KMS-11 (cell line): Measurements from ENCODE around the gene MED15.
"Not testable (repeated sequence)": the region's sequence is repeated elsewhere in the genome, so short reads cannot be mapped to it uniquely, and the experiment has no call there.

Experiments
- H2AFZ ChIP-seq: fragments of 200-600 bp; sonication (generic); 2 replicates; pipeline ENCODE4 v1.6.1; 2016; ENCODE audit warnings: antibody characterized with exemption, mixed run types, low read depth
- H3K27ac ChIP-seq: fragments of 200-600 bp; sonication (generic); 2 replicates; pipeline ENCODE4 v1.6.1; 2016; ENCODE audit warnings: mild to moderate bottlenecking, mixed run types
- H3K27me3 ChIP-seq: fragments of 200-600 bp; sonication (generic); 2 replicates; pipeline ENCODE4 v1.6.1; 2017; ENCODE audit warnings: mild to moderate bottlenecking, low read depth, mixed run types, moderate library complexity; ENCODE audit not compliant: insufficient read depth
- H3K36me3 ChIP-seq: fragments of 200-600 bp; sonication (generic); 2 replicates; pipeline ENCODE4 v1.6.1; 2017; ENCODE audit warnings: mild to moderate bottlenecking, mixed run types; ENCODE audit not compliant: insufficient read depth
- H3K4me1 ChIP-seq: fragments of 200-600 bp; sonication (generic); 2 replicates; pipeline ENCODE4 v1.6.1; 2016; ENCODE audit warnings: mild to moderate bottlenecking, low read depth, mixed run types; ENCODE audit not compliant: poor library complexity, severe bottlenecking
- H3K4me2 ChIP-seq: fragments of 200-600 bp; sonication (generic); 2 replicates; pipeline ENCODE4 v1.7.0; 2016; ENCODE audit warnings: mild to moderate bottlenecking, mixed run types
- H3K4me3 ChIP-seq: fragments of 200-600 bp; sonication (generic); IDR thresholded peaks from 2 replicates; pipeline ENCODE4 v1.6.1; 2017; ENCODE audit warnings: low read depth, low read length, mixed read lengths; ENCODE audit not compliant: insufficient read depth
- H3K79me2 ChIP-seq: fragments of 200-600 bp; sonication (generic); 2 replicates; pipeline ENCODE4 v1.6.1; 2016; ENCODE audit warnings: low read depth, mixed run types; ENCODE audit not compliant: insufficient read depth
- H3K9ac ChIP-seq: fragments of 200-600 bp; sonication (generic); 2 replicates; pipeline ENCODE4 v1.6.1; 2016; ENCODE audit warnings: mild to moderate bottlenecking, mixed run types
- H4K20me1 ChIP-seq: fragments of 200-600 bp; sonication (generic); 2 replicates; pipeline ENCODE4 v1.6.1; 2016; ENCODE audit warnings: mild to moderate bottlenecking, mixed run types; ENCODE audit not compliant: insufficient read depth
- CTCF ChIP-seq: fragments of 200-600 bp; sonication (generic); conservative IDR thresholded peaks from 2 replicates; pipeline ENCODE4 v1.6.1; 2017; ENCODE audit warnings: low read depth, mild to moderate bottlenecking, antibody characterized with exemption, low read length, moderate library complexity, mixed read lengths

MED15 gene

GRCh38 chr22:20590477-20591294, 83.3 kb downstream of the MED15 start:
- Histone ChIP-seq H4K20me1 (no peaks in the 10 kb centered on the region), H3K9ac (no peak overlapping the region), H3K27ac (no peak overlapping the region)

GRCh38 chr22:20591295-20591645, 83.9 kb downstream of the MED15 start:
- Histone ChIP-seq H3K4me3 (no peak overlapping the region), H3K4me2 (no peak overlapping the region), H3K36me3 (no peaks in the 10 kb centered on the region), H3K79me2 (no peaks in the 10 kb centered on the region), H2AFZ (no peak overlapping the region), H3K9ac (no peak overlapping the region), H3K27me3 (no peaks in the 10 kb centered on the region), H4K20me1 (no peaks in the 10 kb centered on the region), H3K4me1 (no peaks in the 10 kb centered on the region), H3K27ac (no peak overlapping the region)
- TF ChIP-seq CTCF: no peak

More at GRCh38 chr22:20590477-20591294, 83.3 kb downstream of the MED15 start:
- TF ChIP-seq CTCF: no peak
- no peak overlapping the region for H2AFZ ChIP-seq
- no peaks in the 10 kb centered on the region for H3K27me3 ChIP-seq
- no peak overlapping the region for H3K4me3 ChIP-seq
- H3K79me2 ChIP-seq: no peaks in the 10 kb centered on the region
- H3K4me2 ChIP-seq: no peak overlapping the region
- H3K4me1 ChIP-seq: no peaks in the 10 kb centered on the region
- H3K36me3 ChIP-seq: no peaks in the 10 kb centered on the region

- no peak overlapping the region for H3K9ac ChIP-seq
- H4K20me1 ChIP-seq: no peaks in the 10 kb centered on the region
- no peak overlapping the region for H3K4me3 ChIP-seq
- no peaks in the 10 kb centered on the region for H3K79me2 ChIP-seq
- H3K36me3 ChIP-seq: no peaks in the 10 kb centered on the region
- no peak overlapping the region for H2AFZ ChIP-seq
- no peaks in the 10 kb centered on the region for H3K4me1 ChIP-seq
- no peak overlapping the region for H3K27ac ChIP-seq
- no peaks in the 10 kb centered on the region for H3K27me3 ChIP-seq
- TF ChIP-seq CTCF: no peak
- no peak overlapping the region for H3K4me2 ChIP-seq
Measured at GRCh38 chr22:20591660-20592310, 84.4 kb downstream of the MED15 start.

- H3K27ac ChIP-seq, H3K36me3 ChIP-seq, H3K79me2 ChIP-seq, H2AFZ ChIP-seq, H3K4me2 ChIP-seq, H3K9ac ChIP-seq, H3K27me3 ChIP-seq, H3K4me1 ChIP-seq, H4K20me1 ChIP-seq, H3K4me3 ChIP-seq: not testable (repeated sequence)
Measured at GRCh38 chr22:20594038-20594437, 86.6 kb downstream of the MED15 start.

- not testable (repeated sequence) for H3K27me3 ChIP-seq, H3K4me1 ChIP-seq, H4K20me1 ChIP-seq, H3K4me3 ChIP-seq, H3K4me2 ChIP-seq, H3K36me3 ChIP-seq, H3K27ac ChIP-seq, H3K9ac ChIP-seq, H3K79me2 ChIP-seq, H2AFZ ChIP-seq
Measured at GRCh38 chr22:20594486-20594885, 87.1 kb downstream of the MED15 start.
